ENCODE measurements around the gene BFSP2.
A peak's percentile ranks its signal among the peaks of the same experiment; 100 is the strongest.

BFSP2 gene

DNA sequence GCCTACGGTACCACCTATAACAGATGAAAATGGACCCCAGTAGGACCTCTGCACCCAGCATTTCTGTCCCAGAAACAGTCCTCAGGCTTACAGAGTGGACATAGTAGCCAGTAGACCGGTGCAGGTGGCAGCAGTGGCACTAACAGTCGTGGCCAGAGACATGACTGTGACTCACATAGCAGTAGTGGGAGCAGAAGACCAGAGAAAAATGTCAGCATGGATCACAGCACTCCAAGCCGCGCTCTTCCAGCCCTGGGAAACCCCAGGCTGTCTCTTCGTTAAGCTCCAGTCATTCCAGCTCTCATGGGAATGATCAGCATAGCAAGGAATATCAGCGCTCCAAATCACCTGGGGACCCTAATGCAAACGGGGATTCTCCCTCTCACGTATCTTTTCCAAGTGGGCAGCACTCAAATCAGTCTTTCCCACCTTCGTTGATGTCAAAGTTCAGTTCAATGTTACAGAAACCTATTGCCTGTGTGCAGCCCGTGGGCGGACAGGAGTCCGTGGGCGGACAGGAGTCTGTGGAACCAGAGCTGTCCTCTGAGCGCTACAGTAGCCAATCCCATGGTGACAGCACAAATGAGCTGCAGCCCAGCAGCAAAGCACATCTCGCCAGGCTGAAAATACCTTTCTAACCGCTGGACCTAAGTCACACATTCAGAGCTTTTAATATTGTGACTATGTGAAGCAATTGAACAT lies 10.5 kb downstream of the BFSP2 start:
- H3K4me2 ChIP-seq: no peak overlapping the region
- no peak overlapping the region for H3K9ac ChIP-seq
- no peaks in the 10 kb centered on the region for H3K79me2 ChIP-seq (ENCODE audit: insufficient read depth, low read depth)
- H3K4me1 ChIP-seq (ENCODE audit: low read depth, poor library complexity, severe bottlenecking): peaks cover 3% of the 10 kb centered on the region
- no peaks in the 10 kb centered on the region for H3K36me3 ChIP-seq (ENCODE audit: insufficient read depth)
- no peak overlapping the region for H2AFZ ChIP-seq (ENCODE audit: low read depth)
- no peaks in the 10 kb centered on the region for H4K20me1 ChIP-seq (ENCODE audit: insufficient read depth)
- no peak overlapping the region for H3K4me3 ChIP-seq (IDR thresholded peaks at IDR 0.05; ENCODE audit: insufficient read depth, low read depth, low read length)
- no peaks in the 10 kb centered on the region for H3K27me3 ChIP-seq (ENCODE audit: insufficient read depth, low read depth)
- TF ChIP-seq, protein P1, sequence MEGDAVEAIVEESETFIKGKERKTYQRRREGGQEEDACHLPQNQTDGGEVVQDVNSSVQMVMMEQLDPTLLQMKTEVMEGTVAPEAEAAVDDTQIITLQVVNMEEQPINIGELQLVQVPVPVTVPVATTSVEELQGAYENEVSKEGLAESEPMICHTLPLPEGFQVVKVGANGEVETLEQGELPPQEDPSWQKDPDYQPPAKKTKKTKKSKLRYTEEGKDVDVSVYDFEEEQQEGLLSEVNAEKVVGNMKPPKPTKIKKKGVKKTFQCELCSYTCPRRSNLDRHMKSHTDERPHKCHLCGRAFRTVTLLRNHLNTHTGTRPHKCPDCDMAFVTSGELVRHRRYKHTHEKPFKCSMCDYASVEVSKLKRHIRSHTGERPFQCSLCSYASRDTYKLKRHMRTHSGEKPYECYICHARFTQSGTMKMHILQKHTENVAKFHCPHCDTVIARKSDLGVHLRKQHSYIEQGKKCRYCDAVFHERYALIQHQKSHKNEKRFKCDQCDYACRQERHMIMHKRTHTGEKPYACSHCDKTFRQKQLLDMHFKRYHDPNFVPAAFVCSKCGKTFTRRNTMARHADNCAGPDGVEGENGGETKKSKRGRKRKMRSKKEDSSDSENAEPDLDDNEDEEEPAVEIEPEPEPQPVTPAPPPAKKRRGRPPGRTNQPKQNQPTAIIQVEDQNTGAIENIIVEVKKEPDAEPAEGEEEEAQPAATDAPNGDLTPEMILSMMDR (conservative IDR thresholded peaks at IDR 0.05; ENCODE audit: low read depth, low read length): no peak
- H3K27ac ChIP-seq: no peak overlapping the region

DNA sequence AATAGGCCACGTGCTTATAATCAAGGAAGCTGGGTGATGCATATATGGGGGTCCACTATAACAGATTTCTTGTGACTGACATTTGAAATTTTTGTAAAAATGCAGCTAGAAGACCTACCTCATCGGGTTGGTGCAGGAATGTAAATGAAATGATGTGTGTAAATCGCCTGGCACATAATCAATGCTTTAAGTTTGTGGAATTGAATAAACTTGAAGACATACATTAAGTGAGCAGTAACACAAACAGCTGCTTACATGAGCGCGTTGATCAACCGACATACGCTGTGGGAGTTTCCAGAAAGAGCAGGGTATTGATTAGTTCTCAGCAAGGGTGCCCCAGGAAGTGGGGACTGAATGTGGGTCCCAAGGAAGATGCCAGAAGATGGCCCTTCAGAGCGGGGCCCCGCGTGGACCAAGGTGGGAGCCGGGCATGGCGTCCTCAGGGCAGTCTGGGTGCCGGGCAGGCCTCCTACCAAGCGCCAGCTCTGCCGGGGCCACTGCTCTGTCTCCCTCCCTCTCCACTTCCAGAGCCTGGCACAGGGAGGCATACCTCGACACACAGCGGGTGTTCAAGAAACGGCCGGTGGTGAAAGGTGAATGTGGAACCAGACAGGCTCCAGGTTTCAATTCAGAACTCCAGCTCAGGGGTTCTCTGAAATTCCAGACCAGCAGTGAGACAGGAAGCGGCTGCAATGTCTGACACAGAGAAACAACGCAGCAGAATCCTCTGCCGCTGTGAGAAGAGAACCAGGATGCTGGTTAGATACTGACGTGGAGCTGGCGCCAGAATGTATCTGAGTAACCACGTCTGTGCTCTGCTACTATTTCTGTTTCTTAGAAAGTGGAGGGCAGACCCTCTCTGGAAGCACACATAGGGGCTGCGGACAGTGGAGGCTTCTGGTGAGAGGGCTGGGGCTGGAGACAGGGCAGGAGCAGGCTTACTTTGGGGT lies 12.6 kb downstream of the BFSP2 start:
- no peak overlapping the region for H2AFZ ChIP-seq (ENCODE audit: low read depth)
- H3K9ac ChIP-seq: no peak overlapping the region
- peaks cover 3% of the 10 kb centered on the region for H3K4me1 ChIP-seq (ENCODE audit: low read depth, poor library complexity, severe bottlenecking)
- no peaks in the 10 kb centered on the region for H3K79me2 ChIP-seq (ENCODE audit: insufficient read depth, low read depth)
- no peaks in the 10 kb centered on the region for H3K36me3 ChIP-seq (ENCODE audit: insufficient read depth)
- no peak overlapping the region for H3K4me2 ChIP-seq
- TF ChIP-seq, protein P1 (conservative IDR thresholded peaks at IDR 0.05; ENCODE audit: low read depth, low read length): no peak
- no peak overlapping the region for H3K4me3 ChIP-seq (IDR thresholded peaks at IDR 0.05; ENCODE audit: insufficient read depth, low read depth, low read length)
- H4K20me1 ChIP-seq (ENCODE audit: insufficient read depth): no peaks in the 10 kb centered on the region
- H3K27ac ChIP-seq: no peak overlapping the region
- no peaks in the 10 kb centered on the region for H3K27me3 ChIP-seq (ENCODE audit: insufficient read depth, low read depth)

DNA sequence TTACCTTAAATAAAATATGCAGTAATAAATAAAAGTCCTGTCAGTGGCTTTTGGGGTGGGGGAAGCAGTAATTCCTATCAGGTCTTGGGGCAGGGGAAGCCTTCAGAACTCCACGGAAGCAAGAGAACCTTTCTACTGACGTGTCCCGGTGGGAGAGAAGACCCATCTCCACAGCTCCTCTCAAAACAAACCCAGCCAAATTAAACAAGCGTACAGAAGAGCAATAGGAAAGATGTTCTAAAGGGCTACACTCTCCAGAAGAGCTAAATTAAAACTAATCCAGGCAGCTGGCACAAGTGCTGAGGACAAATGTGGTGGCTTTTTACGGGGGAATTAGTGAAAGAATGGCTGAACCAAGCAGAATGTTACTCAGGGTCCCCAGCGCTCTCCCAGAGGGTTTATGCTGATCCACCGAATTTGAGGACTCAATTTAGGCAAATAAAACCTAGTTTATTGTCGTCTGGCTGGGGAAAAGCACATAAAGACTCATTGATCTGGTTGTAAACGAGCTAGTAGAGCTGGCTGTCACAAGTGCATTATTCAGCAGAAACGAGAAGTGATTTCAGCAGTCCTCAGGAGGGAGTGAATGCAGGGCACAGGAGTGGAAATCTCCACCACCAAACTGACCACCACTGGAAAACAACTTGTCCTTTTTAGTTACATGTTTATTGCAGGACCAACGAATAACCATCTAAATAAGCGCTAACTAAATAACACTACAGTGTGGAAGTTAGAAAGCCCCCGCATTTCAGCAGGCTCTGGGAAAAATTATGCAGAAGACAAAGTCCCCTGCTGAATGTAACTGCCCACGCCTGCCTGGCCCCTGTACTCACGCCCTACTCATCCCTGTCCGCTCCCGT lies 13.5 kb downstream of the BFSP2 start:
- no peaks in the 10 kb centered on the region for H4K20me1 ChIP-seq (ENCODE audit: insufficient read depth)
- TF ChIP-seq, protein P1 (conservative IDR thresholded peaks at IDR 0.05; ENCODE audit: low read depth, low read length): no peak
- no peak overlapping the region for H3K4me3 ChIP-seq (IDR thresholded peaks at IDR 0.05; ENCODE audit: insufficient read depth, low read depth, low read length)
- H3K79me2 ChIP-seq (ENCODE audit: insufficient read depth, low read depth): no peaks in the 10 kb centered on the region
- H3K36me3 ChIP-seq (ENCODE audit: insufficient read depth): no peaks in the 10 kb centered on the region
- H3K9ac ChIP-seq: no peak overlapping the region
- no peak overlapping the region for H2AFZ ChIP-seq (ENCODE audit: low read depth)
- no peak overlapping the region for H3K4me2 ChIP-seq
- peak overlapping the region; percentile 14; the same call in 1 of the 2 replicates for H3K27ac ChIP-seq
- H3K27me3 ChIP-seq (ENCODE audit: insufficient read depth, low read depth): no peaks in the 10 kb centered on the region
- H3K4me1 ChIP-seq (ENCODE audit: low read depth, poor library complexity, severe bottlenecking): peaks cover 3% of the 10 kb centered on the region

DNA sequence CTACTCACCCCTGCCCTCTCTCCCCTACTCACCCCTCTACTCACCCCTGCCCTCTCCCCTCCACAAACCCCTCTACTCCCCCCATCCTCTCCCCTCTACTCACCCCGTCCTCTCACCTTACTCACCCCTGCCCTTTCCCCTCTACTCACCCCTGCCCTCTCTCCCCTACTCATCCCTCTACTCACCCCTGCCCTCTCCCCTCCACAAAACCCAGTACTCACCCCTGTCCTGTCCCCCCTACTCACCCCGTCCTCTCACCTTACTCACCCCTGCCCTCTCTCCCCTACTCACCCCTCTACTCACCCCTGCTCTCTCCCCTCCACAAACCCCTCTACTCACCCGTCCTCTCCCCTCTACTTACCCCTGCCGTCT lies 14.2 kb downstream of the BFSP2 start:
- H3K27me3 ChIP-seq (ENCODE audit: insufficient read depth, low read depth): no peaks in the 10 kb centered on the region
- H2AFZ ChIP-seq (ENCODE audit: low read depth): no peak overlapping the region
- no peak overlapping the region for H3K9ac ChIP-seq
- H3K4me2 ChIP-seq: no peak overlapping the region
- no peaks in the 10 kb centered on the region for H4K20me1 ChIP-seq (ENCODE audit: insufficient read depth)
- H3K4me1 ChIP-seq (ENCODE audit: low read depth, poor library complexity, severe bottlenecking): peaks cover under 1% of the 10 kb centered on the region
- no peaks in the 10 kb centered on the region for H3K36me3 ChIP-seq (ENCODE audit: insufficient read depth)
- H3K27ac ChIP-seq: no peak overlapping the region
- no peak overlapping the region for H3K4me3 ChIP-seq (IDR thresholded peaks at IDR 0.05; ENCODE audit: insufficient read depth, low read depth, low read length)
- TF ChIP-seq, protein P1 (conservative IDR thresholded peaks at IDR 0.05; ENCODE audit: low read depth, low read length): no peak
- H3K79me2 ChIP-seq (ENCODE audit: insufficient read depth, low read depth): no peaks in the 10 kb centered on the region

All from KMS-11 (cell line).